Measurements from ENCODE around the gene ZNF738. TPM values are rescaled to one million over a fixed set of nuclear protein-coding genes. Genes with fewer than 3 reads are reported as not detected.
A peak's percentile ranks its signal among the peaks of the same experiment; 100 is the strongest.

The ZNF738 gene
- total and polyA plus RNA-seq, 2 of the 13 experiments (the other 11 are each of a cell fraction or from before 2014, with no cell fraction given), result 2.7 to 5.3 TPM

DNA sequence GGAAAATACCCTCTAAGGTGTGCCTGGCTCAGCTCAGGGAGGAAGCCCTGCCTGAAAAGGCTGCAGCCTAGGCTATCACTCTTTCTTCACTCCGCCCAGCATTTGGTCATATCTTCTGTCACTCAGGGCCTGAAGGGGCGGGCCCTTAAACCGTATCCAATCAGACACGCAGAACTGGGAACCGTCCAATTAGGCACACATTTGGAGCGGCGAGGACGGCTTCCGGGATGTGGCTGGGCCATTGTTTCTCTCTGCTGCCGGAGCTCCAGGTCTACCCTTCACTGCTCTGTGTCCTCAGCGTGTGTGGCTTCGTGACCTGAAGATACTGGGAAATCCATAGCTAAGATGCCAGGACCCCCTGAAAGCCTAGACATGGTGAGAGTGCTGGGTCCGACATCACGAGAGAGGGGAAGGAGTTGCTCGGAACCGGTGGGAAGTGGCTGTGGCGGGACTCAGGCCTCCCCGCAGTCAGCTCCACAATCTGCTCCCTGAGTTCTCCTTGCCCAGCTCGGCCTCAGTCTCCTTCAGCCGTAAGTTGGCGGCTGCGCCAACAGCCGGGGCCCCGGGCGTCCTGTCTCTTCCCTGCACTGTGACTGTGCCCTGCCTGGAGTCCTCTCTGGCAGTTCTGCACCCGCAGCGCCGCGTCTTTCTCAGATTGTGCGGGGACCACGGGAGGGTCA, 38.2 kb downstream of the ZNF738 start, which contains the start of gene ZNF493 (continued):
- TF ChIP-seq, protein P1, sequence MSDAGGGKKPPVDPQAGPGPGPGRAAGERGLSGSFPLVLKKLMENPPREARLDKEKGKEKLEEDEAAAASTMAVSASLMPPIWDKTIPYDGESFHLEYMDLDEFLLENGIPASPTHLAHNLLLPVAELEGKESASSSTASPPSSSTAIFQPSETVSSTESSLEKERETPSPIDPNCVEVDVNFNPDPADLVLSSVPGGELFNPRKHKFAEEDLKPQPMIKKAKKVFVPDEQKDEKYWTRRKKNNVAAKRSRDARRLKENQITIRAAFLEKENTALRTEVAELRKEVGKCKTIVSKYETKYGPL (CRISPR knock-in tag; IDR thresholded peaks at IDR 0.05), result no peak
- TF ChIP-seq YY1 (IDR thresholded peaks at IDR 0.05; ENCODE audit: insufficient read depth, insufficient replicate concordance, low read depth, low read length) (peak; percentile 6), ZNF607 (CRISPR knock-in tag; IDR thresholded peaks at IDR 0.05; ENCODE audit: borderline replicate concordance) (no peak), SALL1 (CRISPR knock-in tag; IDR thresholded peaks at IDR 0.05) (peak; percentile 53; the same call in 1 of the 2 replicates), U2AF1 (optimal IDR thresholded peaks at IDR 0.05; ENCODE audit: low read depth, low read length) (no peak), LBX2 (CRISPR knock-in tag; IDR thresholded peaks at IDR 0.05; ENCODE audit: borderline replicate concordance) (0 out of 2 replicates have a peak, but pooled peaks have one; percentile 59), MBNL3 (CRISPR knock-in tag; conservative IDR thresholded peaks at IDR 0.05) (no peak), MED13 (CRISPR knock-in tag; IDR thresholded peaks at IDR 0.05) (no peak), ZNF543 (CRISPR knock-in tag; IDR thresholded peaks at IDR 0.05) (0 out of 2 replicates have a peak, but pooled peaks have one; percentile 29), GLI4 (CRISPR knock-in tag; IDR thresholded peaks at IDR 0.05; ENCODE audit: borderline replicate concordance) (no peak), CCDC6 (CRISPR knock-in tag; IDR thresholded peaks at IDR 0.05) (0 out of 2 replicates have a peak, but pooled peaks have one; percentile 31), SKIL (CRISPR knock-in tag; IDR thresholded peaks at IDR 0.05; ENCODE audit: borderline replicate concordance) (no peak), FOXC1 (CRISPR knock-in tag; IDR thresholded peaks at IDR 0.05; ENCODE audit: borderline replicate concordance) (peak; percentile 67; the same call in 1 of the 2 replicates), RXRB (CRISPR knock-in tag; IDR thresholded peaks at IDR 0.05; ENCODE audit: borderline replicate concordance) (no peak), SMAD9 (CRISPR knock-in tag; IDR thresholded peaks at IDR 0.05) (no peak)
- TF ChIP-seq, protein P2, sequence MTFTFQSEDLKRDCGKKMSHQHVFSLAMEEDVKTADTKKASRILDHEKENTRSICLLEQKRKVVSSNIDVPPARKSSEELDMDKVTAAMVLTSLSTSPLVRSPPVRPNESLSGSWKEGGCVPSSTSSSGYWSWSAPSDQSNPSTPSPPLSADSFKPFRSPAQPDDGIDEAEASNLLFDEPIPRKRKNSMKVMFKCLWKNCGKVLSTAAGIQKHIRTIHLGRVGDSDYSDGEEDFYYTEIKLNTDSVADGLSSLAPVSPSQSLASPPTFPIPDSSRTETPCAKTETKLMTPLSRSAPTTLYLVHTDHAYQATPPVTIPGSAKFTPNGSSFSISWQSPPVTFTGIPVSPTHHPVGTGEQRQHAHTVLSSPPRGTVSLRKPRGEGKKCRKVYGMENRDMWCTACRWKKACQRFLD (CRISPR knock-in tag; IDR thresholded peaks at IDR 0.05; ENCODE audit: borderline replicate concordance), result 0 out of 2 replicates have a peak, but pooled peaks have one; percentile 38
- TF ChIP-seq, protein P3, sequence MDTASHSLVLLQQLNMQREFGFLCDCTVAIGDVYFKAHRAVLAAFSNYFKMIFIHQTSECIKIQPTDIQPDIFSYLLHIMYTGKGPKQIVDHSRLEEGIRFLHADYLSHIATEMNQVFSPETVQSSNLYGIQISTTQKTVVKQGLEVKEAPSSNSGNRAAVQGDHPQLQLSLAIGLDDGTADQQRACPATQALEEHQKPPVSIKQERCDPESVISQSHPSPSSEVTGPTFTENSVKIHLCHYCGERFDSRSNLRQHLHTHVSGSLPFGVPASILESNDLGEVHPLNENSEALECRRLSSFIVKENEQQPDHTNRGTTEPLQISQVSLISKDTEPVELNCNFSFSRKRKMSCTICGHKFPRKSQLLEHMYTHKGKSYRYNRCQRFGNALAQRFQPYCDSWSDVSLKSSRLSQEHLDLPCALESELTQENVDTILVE (CRISPR knock-in tag; IDR thresholded peaks at IDR 0.05), result no peak
- TF ChIP-seq, protein P4, sequence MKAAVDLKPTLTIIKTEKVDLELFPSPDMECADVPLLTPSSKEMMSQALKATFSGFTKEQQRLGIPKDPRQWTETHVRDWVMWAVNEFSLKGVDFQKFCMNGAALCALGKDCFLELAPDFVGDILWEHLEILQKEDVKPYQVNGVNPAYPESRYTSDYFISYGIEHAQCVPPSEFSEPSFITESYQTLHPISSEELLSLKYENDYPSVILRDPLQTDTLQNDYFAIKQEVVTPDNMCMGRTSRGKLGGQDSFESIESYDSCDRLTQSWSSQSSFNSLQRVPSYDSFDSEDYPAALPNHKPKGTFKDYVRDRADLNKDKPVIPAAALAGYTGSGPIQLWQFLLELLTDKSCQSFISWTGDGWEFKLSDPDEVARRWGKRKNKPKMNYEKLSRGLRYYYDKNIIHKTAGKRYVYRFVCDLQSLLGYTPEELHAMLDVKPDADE (CRISPR knock-in tag; IDR thresholded peaks at IDR 0.05), result no peak
- TF ChIP-seq, protein P5, sequence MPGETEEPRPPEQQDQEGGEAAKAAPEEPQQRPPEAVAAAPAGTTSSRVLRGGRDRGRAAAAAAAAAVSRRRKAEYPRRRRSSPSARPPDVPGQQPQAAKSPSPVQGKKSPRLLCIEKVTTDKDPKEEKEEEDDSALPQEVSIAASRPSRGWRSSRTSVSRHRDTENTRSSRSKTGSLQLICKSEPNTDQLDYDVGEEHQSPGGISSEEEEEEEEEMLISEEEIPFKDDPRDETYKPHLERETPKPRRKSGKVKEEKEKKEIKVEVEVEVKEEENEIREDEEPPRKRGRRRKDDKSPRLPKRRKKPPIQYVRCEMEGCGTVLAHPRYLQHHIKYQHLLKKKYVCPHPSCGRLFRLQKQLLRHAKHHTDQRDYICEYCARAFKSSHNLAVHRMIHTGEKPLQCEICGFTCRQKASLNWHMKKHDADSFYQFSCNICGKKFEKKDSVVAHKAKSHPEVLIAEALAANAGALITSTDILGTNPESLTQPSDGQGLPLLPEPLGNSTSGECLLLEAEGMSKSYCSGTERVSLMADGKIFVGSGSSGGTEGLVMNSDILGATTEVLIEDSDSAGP (CRISPR knock-in tag; IDR thresholded peaks at IDR 0.05; ENCODE audit: borderline replicate concordance), result peak; percentile 28; the same call in 1 of the 2 replicates

All from HepG2 (cell line).